Stomach (tissue), 4 donors: Measurements from ENCODE around the gene S1PR3.

Source experiments
- EP300 ChIP-seq: sonication (generic); formaldehyde crosslinking; IDR thresholded peaks from one replicate; pipeline ENCODE4 v1.6.1; 2017; ENCODE audit warnings: antibody characterized with exemption
- POLR2A ChIP-seq, 4 donors: fragments of 450-650 bp; IDR thresholded peaks; one replicate each; pipeline ENCODE4 v1.6.1; 2016; ENCODE audit warnings: antibody characterized with exemption in 4 of 4, control low read depth in 2 of 4, mild to moderate bottlenecking in 1 of 4, moderate library complexity in 1 of 4
- POLR2AphosphoS5 ChIP-seq, 3 donors: sonication (generic); formaldehyde crosslinking; IDR thresholded peaks; one replicate each; pipeline ENCODE4 v1.6.1; 2016; ENCODE audit warnings: antibody characterized with exemption in 3 of 3
- TF ChIP-seq, protein P1 (sequence below), 7 experiments: fragments of 450-650 bp in 4 of 7; fragments of 200-600 bp in 3 of 7; sonication (generic) in 3 of 7; IDR thresholded peaks; one replicate each; pipeline ENCODE4 v1.5.1; 2016 to 2019; ENCODE audit warnings: antibody characterized with exemption in 7 of 7, control low read depth in 2 of 7, mild to moderate bottlenecking in 1 of 7

DNA sequence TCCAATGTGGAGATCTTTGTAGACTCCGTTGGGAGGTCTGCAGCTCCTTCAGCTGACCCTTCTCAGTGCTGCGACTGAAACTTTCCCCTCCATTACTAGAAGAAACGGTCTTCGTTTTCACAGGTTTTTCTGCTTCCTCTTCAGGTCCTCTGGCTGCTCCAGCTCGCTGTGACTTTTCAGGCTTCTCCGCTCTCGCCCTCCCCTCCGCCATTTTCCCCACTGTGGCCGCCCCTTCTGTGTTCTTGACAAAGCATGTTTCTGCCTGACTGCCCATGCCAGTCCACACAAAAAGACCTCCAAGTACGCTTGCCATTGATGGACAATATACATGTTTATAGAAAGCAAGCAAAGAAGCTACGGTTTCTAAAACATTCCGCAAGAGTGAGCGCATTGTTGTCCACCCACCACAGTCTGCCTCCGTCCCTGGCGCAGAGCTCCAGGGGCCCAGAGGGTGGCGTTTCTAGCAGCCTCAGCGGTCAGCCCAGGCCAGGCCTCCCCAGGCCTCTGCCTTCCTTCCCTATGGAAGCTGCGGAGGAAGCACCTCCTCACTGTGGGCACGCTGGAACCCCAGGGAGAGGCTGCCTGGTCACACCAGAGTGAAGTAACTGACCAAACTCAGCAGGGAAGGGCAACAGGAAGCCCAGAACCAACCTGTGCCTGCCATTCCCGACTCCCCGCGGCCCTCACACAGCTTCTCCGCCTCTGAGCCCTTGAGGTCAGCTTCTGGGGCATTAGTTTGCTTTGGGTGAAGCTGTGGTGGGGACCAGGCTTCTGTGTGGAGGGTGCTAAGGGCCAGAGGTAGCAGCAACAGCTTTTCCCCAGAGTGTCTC, 19.9 kb upstream of the S1PR3 start:
- TF ChIP-seq, protein P1, sequence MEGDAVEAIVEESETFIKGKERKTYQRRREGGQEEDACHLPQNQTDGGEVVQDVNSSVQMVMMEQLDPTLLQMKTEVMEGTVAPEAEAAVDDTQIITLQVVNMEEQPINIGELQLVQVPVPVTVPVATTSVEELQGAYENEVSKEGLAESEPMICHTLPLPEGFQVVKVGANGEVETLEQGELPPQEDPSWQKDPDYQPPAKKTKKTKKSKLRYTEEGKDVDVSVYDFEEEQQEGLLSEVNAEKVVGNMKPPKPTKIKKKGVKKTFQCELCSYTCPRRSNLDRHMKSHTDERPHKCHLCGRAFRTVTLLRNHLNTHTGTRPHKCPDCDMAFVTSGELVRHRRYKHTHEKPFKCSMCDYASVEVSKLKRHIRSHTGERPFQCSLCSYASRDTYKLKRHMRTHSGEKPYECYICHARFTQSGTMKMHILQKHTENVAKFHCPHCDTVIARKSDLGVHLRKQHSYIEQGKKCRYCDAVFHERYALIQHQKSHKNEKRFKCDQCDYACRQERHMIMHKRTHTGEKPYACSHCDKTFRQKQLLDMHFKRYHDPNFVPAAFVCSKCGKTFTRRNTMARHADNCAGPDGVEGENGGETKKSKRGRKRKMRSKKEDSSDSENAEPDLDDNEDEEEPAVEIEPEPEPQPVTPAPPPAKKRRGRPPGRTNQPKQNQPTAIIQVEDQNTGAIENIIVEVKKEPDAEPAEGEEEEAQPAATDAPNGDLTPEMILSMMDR (IDR thresholded peaks at IDR 0.05), result no peak
- TF ChIP-seq POLR2AphosphoS5 (IDR thresholded peaks at IDR 0.05) (no peak), POLR2A (IDR thresholded peaks at IDR 0.05) (no peak), EP300 (no peak)
